Stimulated activated CD8-positive, alpha-beta memory T cell treated with anti-CD3 and anti-CD28 coated beads, Interleukin-4, amount 100 ng/mL, for 4 hours (primary cell): ENCODE results near the gene MRPL37.

ENCODE experiments used
- DNase-seq, 2 donors: peaks; one replicate each; pipeline ENCODE4 v3.0.0-alpha.2; 2020; ENCODE audit warnings: low read depth in 2 of 2, low spot score in 1 of 2

Gene MRPL37

DNA sequence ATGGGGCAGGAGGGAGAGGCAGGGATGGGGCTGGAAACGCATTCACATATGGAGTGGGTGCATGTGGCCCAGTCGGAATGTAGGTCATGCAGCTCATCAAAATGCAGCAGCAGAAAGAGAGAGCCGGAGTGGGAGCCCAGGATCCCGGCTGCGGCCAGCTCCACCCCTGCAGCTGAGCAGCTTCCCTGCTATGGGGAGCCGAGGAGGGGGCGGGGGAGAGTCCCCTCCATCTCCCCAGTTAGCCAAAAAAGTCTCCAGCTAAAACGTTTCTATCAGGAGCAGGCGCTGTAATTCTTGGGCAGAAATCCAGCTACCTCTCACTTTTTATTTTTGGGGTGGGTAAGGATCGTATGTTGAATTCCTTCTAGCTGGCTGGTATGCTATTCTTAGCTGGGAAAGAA, 39.7 kb downstream of the MRPL37 start:
- no peak for DNase-seq

DNA sequence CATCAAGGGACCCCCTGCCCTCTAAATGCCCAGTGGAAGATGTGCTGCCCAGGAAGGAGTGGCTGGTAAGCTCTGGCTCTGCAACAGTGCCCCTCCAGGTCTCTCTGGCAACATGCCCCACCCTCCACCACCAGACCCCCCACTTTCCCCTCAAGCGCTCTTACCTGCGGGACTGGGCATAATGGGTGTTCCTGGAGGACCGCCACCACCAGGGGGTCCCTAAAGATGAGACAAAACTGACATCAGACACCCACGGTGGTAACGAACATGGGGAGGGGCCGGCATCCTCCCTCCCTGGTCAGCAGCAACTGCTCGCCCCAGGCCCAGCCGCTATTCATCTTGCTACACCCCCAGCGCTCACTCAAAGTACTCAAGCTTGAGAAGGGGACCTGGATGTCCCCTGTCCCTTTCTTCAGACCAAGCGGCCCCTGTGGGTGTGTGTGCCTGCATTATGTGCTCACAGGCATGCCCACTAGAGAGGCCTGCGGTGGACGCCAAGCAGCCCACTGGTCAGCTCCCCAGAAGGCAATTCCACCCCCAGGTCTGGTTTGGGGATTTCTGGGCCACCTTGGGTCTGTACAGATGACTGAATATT, 40.9 kb downstream of the MRPL37 start:
- no peak for DNase-seq

GRCh38 chr1:54241364-54241763, 41.4 kb downstream of the MRPL37 start:
- DNase-seq, result no peak

DNA sequence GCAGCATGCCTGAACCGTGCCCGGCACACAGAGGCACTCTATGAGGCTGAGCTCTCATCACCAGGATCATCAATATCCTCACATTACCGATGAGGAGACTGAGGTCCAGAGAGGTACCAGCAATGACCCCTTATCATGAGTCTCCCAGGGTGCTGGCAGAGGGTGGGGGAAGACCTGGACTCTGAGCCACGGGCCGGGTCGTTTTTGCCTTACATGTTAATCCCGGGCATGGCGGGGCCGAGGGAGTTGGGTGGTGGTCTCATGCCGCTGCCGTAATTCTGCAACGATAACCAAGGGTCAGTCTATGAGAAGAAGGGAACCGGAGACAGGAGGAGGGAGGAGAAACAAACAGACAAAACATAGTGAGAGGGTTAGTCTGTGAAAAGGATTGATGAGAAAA, 43.1 kb downstream of the MRPL37 start:
- DNase-seq, result no peak

DNA sequence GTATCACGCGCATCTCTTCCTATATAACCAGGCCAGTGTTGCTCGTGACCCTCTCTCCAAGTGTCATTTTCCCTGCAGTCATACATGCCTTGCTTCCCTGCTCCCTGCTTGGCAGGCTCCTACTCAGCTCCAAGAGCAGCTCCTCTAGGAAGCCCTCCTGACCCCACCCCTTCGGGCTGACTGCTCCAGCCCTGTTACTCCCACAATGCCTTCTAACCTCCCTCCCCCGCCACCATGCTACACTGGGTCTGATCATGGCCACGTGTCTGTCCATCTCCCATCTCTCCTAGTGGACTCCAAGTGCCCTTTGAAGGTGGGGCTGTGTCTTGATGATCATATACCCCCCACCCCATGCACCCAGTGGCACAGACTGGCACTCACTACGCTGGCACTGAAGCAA, 44.7 kb downstream of the MRPL37 start:
- DNase-seq, result no peak

DNA sequence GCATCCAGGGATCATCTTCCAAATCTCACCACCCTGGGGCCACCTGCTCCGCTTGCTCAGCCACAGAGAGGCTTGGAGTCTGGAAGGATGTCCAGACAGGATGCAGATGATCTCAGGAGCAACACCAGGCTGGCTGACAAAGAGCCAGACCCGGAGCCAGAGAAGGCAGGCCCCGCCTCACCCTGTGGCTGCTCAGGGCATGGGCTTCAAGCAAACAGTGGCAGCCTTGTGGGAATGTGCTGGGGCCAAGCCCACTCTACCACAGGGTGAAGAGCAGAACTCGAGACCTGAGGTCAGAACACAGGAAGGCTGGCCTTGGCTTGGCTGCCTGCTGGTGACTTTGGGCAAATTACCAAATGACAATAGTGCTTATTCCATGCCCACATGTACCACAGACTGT, 45.5 kb downstream of the MRPL37 start:
- DNase-seq, result no peak

DNA sequence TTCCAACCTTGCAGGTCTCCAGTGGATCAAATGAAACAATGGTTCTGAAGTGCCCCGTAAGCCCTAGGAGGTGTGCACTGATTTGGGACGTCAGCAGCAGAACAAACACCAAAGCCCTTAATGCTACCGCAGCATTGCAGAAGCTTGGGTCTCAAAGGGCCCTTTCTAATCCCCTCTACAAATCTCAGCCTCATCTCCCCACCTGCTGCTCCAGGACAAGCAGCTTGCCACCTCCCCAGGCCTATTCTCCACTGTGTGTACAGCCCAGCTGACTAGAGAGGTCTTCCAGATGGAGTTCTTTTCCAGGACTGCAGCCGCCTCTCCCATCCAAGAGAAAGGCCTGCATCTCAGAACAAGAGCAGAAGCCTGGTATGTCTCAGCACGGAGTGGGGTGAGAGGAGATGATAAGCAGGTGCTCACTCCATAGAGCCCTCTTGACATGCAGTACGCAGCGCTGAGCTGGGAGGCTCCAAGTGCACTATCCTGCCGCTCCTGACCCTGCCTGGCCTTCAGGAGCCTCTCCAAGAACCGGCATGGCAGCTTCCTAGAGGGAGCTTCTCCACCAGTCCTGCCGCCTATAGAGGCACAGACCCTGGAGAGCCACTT, 46.3 kb downstream of the MRPL37 start:
- no peak for DNase-seq

GRCh38 chr1:54247863-54248515, 48.0 kb downstream of the MRPL37 start:
- no peak for DNase-seq

- DNase-seq, result no peak
Observed at GRCh38 chr1:54248966-54249365, 49.0 kb downstream of the MRPL37 start.

GRCh38 chr1:54249819-54250435, 50.0 kb downstream of the MRPL37 start:
- DNase-seq, result no peak

- DNase-seq, result no peak
Observed at GRCh38 chr1:54250670-54251069, 50.7 kb downstream of the MRPL37 start.

DNA sequence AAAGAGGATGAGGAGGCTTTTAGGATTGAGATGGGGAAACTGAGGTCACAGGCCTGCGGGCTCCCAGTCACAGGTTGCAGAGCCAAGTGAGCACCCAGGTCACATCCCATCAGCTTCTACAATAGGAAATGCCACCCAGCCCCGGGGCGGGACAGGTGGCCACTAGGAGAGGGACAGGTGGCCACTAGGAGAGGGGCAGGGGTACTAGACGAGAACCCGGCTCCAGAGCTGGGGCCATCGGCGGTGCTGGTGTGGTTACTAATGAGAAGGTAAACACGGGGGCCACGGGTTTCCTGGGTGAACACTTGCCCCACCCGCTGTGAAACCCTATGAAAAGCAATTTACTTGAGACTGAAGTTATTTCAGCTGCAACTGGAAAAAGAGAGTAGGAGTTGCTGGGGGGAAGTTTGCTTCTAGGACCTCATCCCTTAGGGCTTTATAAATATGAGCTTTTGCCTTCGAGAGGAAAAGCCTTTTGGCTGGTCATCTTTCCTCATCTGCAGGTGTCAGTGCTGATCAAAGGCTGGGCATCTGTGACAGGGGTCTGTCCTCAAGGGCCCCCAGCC, 52.5 kb downstream of the MRPL37 start:
- no peak for DNase-seq

- no peak for DNase-seq
Observed at GRCh38 chr1:54253480-54253879, 53.5 kb downstream of the MRPL37 start.

DNA sequence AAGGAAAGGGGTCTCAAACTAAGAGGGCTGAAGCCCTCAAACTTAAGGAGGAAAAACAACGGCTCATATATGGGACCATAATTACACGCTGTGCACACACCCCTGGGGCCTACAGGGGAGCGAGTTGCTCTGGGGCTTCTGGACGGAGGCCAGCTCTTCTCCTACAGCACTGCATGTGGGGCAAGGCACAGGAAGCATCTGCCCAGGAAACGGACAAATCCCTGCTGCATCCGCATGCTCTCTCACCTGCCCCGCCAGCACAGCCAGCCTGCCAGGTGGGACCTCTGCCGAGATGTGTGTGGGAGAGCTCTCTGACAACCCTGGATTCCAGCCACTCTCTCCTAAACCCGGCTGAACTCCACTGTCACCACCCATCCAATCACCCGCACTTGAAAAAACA, 54.1 kb downstream of the MRPL37 start:
- DNase-seq, result no peak

- DNase-seq, result no peak
Observed at GRCh38 chr1:54255026-54255702, 55.2 kb downstream of the MRPL37 start.

DNA sequence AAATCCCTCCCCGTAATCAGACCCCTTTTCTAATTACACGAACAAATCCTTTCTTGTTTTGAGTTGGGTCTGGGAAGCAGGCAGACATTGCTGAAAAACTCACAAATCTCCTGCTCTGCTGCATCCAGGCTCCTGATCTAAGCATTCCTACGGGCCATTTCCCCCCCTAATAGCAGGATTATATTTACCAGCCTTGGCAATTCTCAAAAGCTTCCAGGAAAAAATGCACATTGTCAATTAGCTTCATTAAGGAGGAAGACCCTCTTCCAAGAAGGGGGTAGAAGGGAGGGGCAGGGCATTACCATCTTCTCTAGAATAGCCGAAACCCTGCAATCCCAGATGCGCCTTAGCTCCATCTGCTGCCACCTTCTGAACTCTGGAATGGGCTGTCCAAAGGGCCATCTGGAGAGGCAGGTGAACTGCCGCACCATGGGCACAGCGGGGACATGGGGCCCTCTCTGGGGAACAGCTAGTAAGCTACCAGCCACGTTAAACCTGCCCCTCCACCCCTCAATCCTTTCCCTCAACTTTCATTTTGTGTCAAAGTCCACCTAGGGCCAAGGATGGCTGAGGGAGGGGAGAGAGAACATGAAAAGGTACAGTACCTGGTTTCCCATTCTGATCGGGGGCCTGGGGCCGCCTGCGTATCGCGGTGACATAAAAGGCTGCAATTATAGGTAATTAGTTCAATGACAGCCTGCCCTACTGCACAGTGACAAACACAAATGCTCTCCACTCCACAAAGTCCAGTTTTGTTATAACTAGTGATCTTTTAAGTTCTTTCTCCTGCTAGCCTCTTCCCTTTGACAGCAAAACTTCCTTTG, 56.8 kb downstream of the MRPL37 start:
- DNase-seq, result no peak

GRCh38 chr1:54257346-54257620, 57.3 kb downstream of the MRPL37 start:
- no peak for DNase-seq

- DNase-seq, result no peak
Observed at GRCh38 chr1:54257876-54258275, 57.9 kb downstream of the MRPL37 start.

GRCh38 chr1:54259546-54260140, 59.7 kb downstream of the MRPL37 start:
- DNase-seq, result no peak

GRCh38 chr1:54260810-54261209, 60.8 kb downstream of the MRPL37 start:
- DNase-seq, result no peak

- DNase-seq, result no peak
Observed at GRCh38 chr1:54262244-54262643, 62.3 kb downstream of the MRPL37 start.
